HAP-1 (cell line): ENCODE measurements around the gene GRHL1.

Experiments
- DNase-seq, 2 experiments: peaks; one replicate each; pipeline ENCODE4 v3.0.0-alpha.2; 2016 to 2020; ENCODE audit warnings: low spot score in 2 of 2
- H3K27me3 ChIP-seq: fragments of 250-450 bp; sonication (Bioruptor Pico); 2 replicates; pipeline ENCODE4 v1.5.1; 2020; ENCODE audit warnings: low read depth, mild to moderate bottlenecking, moderate library complexity
- H3K36me3 ChIP-seq: fragments of 250-450 bp; sonication (Bioruptor Pico); replicated peaks from 2 replicates; pipeline ENCODE4 v1.5.1; 2020; ENCODE audit warnings: mild to moderate bottlenecking
- H3K4me1 ChIP-seq: fragments of 250-450 bp; sonication (Bioruptor Pico); 2 replicates; pipeline ENCODE4 v1.5.1; 2020; ENCODE audit warnings: mild to moderate bottlenecking
- H3K4me3 ChIP-seq: fragments of 250-450 bp; sonication (Bioruptor Pico); 2 replicates; pipeline ENCODE4 v1.5.1; 2020; ENCODE audit warnings: mild to moderate bottlenecking, moderate library complexity
- H3K9me3 ChIP-seq: fragments of 250-450 bp; sonication (Bioruptor Pico); 2 replicates; pipeline ENCODE4 v1.5.1; 2020; ENCODE audit warnings: mild to moderate bottlenecking, moderate library complexity
- in situ Hi-C: fragments of 300-500 bp; cut with MboI; formaldehyde crosslinking; loops from 3 replicates; pipeline ENCODE4 v1.14.3; 2020; ENCODE audit warnings: low sequenced_read_pairs, inconsistent platforms, mixed read lengths

GRHL1 gene

GRCh38 chr2:9971105-9971818 is 19.8 kb downstream of the GRHL1 start:
- in situ Hi-C loops = loop anchor here (25.0 kb wide), 1 partner anchor 134 kb away; the partner anchor contains the start of gene TAF1B
- Histone ChIP-seq H3K36me3 (0 out of 2 replicates have a peak, but pooled peaks cover 3% of the 10 kb centered on the region), H3K4me3 (no peak overlapping the region)

GRCh38 chr2:9971890-9972289 is 20.4 kb downstream of the GRHL1 start:
- H3K4me1 ChIP-seq = no peaks in the 10 kb centered on the region
- in situ Hi-C loops = loop anchor here (25.0 kb wide), 1 partner anchor 135 kb away; the partner anchor contains the start of gene TAF1B
- H3K9me3 ChIP-seq = no peaks in the 10 kb centered on the region
- DNase-seq = no peak
- no peak overlapping the region for H3K4me3 ChIP-seq
- peaks cover 7% of the 10 kb centered on the region; the same call in 1 of the 2 replicates for H3K36me3 ChIP-seq
- H3K27me3 ChIP-seq = no peaks in the 10 kb centered on the region

More at GRCh38 chr2:9971105-9971818, 19.8 kb downstream of the GRHL1 start:
- H3K9me3 ChIP-seq = no peaks in the 10 kb centered on the region
- DNase-seq = no peak
- no peaks in the 10 kb centered on the region for H3K27me3 ChIP-seq
- no peaks in the 10 kb centered on the region for H3K4me1 ChIP-seq

- no peak for DNase-seq
- peaks cover 8% of the 10 kb centered on the region; the same call in 1 of the 2 replicates for H3K36me3 ChIP-seq
- no peaks in the 10 kb centered on the region for H3K4me1 ChIP-seq
- no peaks in the 10 kb centered on the region for H3K27me3 ChIP-seq
- in situ Hi-C loops = loop anchor here (25.0 kb wide), 1 partner anchor 136 kb away; the partner anchor contains the start of gene TAF1B
- H3K9me3 ChIP-seq = no peaks in the 10 kb centered on the region
- no peak overlapping the region for H3K4me3 ChIP-seq
These were observed 21.4 kb downstream of the GRHL1 start for GRCh38 chr2:9972621-9973479.

GRCh38 chr2:9973690-9974089 is 22.2 kb downstream of the GRHL1 start:
- H3K27me3 ChIP-seq = no peaks in the 10 kb centered on the region
- no peaks in the 10 kb centered on the region for H3K9me3 ChIP-seq
- H3K4me3 ChIP-seq = no peak overlapping the region
- DNase-seq = no peak
- in situ Hi-C loops = loop anchor here (25.0 kb wide), 1 partner anchor 136 kb away; the partner anchor contains the start of gene TAF1B
- peaks cover 4% of the 10 kb centered on the region; the same call in 1 of the 2 replicates for H3K36me3 ChIP-seq
- H3K4me1 ChIP-seq = no peaks in the 10 kb centered on the region

GRCh38 chr2:9974343-9974742 is 22.9 kb downstream of the GRHL1 start:
- no peak overlapping the region for H3K4me3 ChIP-seq
- no peaks in the 10 kb centered on the region for H3K4me1 ChIP-seq
- H3K36me3 ChIP-seq = peaks cover 4% of the 10 kb centered on the region; the same call in 1 of the 2 replicates
- H3K9me3 ChIP-seq = no peaks in the 10 kb centered on the region
- in situ Hi-C loops = loop anchor here (25.0 kb wide), 1 partner anchor 137 kb away; the partner anchor contains the start of gene TAF1B
- DNase-seq = no peak
- H3K27me3 ChIP-seq = no peaks in the 10 kb centered on the region

- no peak for DNase-seq
- in situ Hi-C loops = no loop called here
- Histone ChIP-seq H3K9me3 (no peaks in the 10 kb centered on the region), H3K4me3 (no peak overlapping the region), H3K36me3 (peaks cover 4% of the 10 kb centered on the region; the same call in 1 of the 2 replicates), H3K27me3 (no peaks in the 10 kb centered on the region), H3K4me1 (no peaks in the 10 kb centered on the region)
These were observed 23.8 kb downstream of the GRHL1 start for GRCh38 chr2:9975328-9975727.

GRCh38 chr2:9975805-9976447 is 24.4 kb downstream of the GRHL1 start:
- Histone ChIP-seq H3K9me3 (no peaks in the 10 kb centered on the region), H3K27me3 (no peaks in the 10 kb centered on the region), H3K4me1 (no peaks in the 10 kb centered on the region), H3K36me3 (peaks cover 4% of the 10 kb centered on the region; the same call in 1 of the 2 replicates), H3K4me3 (no peak overlapping the region)
- in situ Hi-C loops = no loop called here
- no peak for DNase-seq

GRCh38 chr2:9979977-9980376 is 28.5 kb downstream of the GRHL1 start:
- H3K27me3 ChIP-seq = no peaks in the 10 kb centered on the region
- H3K36me3 ChIP-seq = peaks cover 4% of the 10 kb centered on the region; the same call in 1 of the 2 replicates
- H3K9me3 ChIP-seq = no peaks in the 10 kb centered on the region
- DNase-seq = no peak
- in situ Hi-C loops = no loop called here
- no peaks in the 10 kb centered on the region for H3K4me1 ChIP-seq
- H3K4me3 ChIP-seq = no peak overlapping the region

- in situ Hi-C loops = no loop called here
- H3K27me3 ChIP-seq = no peaks in the 10 kb centered on the region
- no peak for DNase-seq
- peaks cover 4% of the 10 kb centered on the region for H3K36me3 ChIP-seq
- H3K9me3 ChIP-seq = no peaks in the 10 kb centered on the region
- H3K4me1 ChIP-seq = no peaks in the 10 kb centered on the region
- H3K4me3 ChIP-seq = no peak overlapping the region
These were observed 29.0 kb downstream of the GRHL1 start for GRCh38 chr2:9980520-9980919.

- H3K4me3 ChIP-seq = no peak overlapping the region
- in situ Hi-C loops = no loop called here
- no peaks in the 10 kb centered on the region for H3K9me3 ChIP-seq
- peaks cover 3% of the 10 kb centered on the region for H3K36me3 ChIP-seq
- no peaks in the 10 kb centered on the region for H3K4me1 ChIP-seq
- H3K27me3 ChIP-seq = no peaks in the 10 kb centered on the region
- no peak for DNase-seq
These were observed 30.2 kb downstream of the GRHL1 start for GRCh38 chr2:9981655-9982054.

- DNase-seq = no peak
- Histone ChIP-seq H3K27me3 (no peaks in the 10 kb centered on the region), H3K4me1 (no peaks in the 10 kb centered on the region), H3K4me3 (no peak overlapping the region), H3K36me3 (no peaks in the 10 kb centered on the region; the same call in none of the 2 replicates), H3K9me3 (no peaks in the 10 kb centered on the region)
- in situ Hi-C loops = no loop called here
These were observed 30.8 kb downstream of the GRHL1 start for GRCh38 chr2:9982248-9982647.

- H3K27me3 ChIP-seq = no peaks in the 10 kb centered on the region
- DNase-seq = no peak
- no peak overlapping the region for H3K4me3 ChIP-seq
- H3K36me3 ChIP-seq = no peaks in the 10 kb centered on the region; the same call in none of the 2 replicates
- H3K4me1 ChIP-seq = no peaks in the 10 kb centered on the region
- no peaks in the 10 kb centered on the region for H3K9me3 ChIP-seq
- in situ Hi-C loops = no loop called here
These were observed 31.4 kb downstream of the GRHL1 start for GRCh38 chr2:9982891-9983290.

- Histone ChIP-seq H3K36me3 (no peaks in the 10 kb centered on the region; the same call in none of the 2 replicates), H3K9me3 (no peaks in the 10 kb centered on the region), H3K4me1 (no peaks in the 10 kb centered on the region), H3K27me3 (no peaks in the 10 kb centered on the region), H3K4me3 (no peak overlapping the region)
- no peak for DNase-seq
- in situ Hi-C loops = no loop called here
These were observed 32.1 kb downstream of the GRHL1 start for GRCh38 chr2:9983401-9984216.
